GM21737 (cell line): ENCODE results near the gene SLC24A1.

Experiments
- ATAC-seq: cut with Tn5 transposase; IDR thresholded peaks from one replicate; pipeline ENCODE4 v1.9.1; 2021; ENCODE audit warnings: mild to moderate bottlenecking, moderate library complexity; ENCODE audit not compliant: unreplicated experiment

The SLC24A1 gene

DNA sequence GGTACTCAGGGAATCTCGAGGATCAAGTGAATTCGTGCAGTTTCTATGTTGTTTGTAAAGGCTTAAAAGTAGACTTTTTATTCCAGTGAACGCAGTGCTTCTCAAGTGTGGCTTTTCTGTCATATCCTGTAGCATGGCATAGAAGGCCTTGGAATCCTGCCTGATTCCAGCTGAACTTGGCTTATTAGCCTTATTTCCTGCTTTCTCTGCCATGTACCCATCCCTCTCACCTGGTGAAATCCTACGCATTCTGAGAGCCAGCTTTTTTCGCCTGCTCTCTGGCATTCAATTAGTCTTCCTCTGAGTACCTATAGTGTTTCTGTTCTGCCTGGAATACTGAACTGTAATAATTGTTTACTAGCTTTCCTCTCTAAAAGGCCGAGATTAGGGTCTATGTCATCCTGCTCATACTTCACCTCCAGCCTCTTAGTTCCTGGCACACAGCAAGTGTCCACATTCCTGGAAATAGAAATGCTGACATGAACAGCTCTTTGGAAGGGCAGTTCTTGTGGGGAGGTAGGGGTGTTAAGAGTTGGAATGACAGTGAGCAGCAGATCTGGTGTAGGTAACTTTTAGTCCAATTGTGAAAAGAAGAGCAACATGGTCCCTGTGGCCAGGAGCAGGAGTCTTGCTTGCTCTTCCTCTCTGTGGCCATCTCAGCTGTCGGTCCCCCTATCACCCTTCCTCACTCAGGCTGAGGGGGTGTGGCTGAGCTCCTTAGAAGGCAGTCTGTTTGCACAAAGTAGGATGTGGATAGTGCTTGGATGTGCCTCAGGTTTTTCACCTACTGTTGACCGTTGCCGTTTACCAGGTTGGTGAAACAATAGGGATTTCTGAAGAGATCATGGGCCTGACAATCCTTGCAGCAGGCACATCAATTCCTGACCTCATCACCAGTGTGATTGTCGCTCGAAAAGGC is 30.4 kb downstream of the SLC24A1 start:
- no peak for ATAC-seq

DNA sequence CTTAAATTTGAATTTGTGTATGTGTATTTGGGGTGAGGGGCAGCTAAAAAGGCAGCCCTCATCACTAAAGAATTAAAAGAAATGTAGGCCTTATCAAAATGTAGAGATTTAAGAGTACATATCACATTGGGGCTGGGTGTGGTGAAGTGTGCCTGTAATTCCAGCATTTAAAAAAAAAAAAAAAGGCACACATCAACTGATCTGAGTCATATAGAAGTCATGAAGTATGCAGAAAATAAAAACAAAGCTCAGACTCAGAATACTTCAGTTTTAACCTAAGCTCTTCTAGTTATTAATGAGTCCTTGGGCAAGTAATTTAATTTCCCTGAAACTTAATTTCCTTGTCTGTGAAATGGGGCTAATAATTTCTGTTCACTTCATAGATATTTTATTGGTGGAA is 31.6 kb downstream of the SLC24A1 start:
- ATAC-seq, result no peak

DNA sequence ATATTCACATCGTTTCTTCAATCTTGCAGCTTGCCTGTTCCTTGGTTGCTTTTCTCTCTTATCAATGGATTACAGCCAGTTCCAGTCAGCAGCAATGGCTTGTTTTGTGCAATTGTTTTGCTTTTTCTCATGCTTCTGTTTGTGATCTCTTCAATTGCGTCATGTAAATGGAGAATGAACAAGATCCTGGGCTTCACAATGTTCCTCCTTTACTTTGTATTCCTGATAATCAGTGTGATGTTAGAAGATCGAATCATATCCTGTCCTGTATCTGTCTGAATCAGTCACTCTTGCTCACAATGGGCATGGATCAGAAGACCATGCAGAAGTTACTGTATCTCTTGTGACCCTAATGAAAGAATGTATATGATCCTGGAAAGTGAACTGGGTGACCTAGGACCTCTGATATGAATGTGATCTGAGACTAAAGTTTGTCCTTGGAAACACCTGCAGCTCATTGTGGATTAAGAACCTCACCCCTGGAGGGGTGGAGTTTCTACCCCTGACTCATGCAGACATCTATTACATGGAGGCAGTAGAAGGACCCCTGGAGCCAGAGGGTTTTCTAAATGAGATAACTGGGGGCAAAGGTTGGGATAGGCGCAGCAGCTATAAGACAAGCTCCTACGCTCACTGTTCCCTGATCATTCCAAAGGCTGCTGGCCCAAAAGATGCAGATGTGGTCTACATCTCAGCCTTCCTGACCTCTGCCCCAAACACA is 32.2 kb downstream of the SLC24A1 start:
- ATAC-seq, result no peak

DNA sequence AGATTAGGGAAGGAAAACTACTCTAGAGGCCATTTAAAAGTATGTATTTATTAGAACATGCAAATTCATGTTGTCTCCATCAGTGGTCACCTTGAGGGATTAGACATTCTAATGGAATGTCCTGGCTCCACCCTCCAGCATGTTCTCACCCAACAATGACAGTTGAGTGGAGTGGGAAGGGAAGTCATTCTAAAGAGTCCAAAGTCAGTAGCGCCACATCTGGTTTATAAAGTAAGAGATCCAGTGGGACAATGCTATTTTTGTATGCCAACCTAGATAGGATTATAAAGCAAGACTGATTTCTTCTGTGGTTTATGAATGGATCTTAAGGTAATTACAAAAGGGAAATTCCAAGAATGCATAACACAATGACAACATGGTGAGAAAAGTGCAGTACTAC is 33.3 kb downstream of the SLC24A1 start:
- no peak for ATAC-seq

GRCh38 chr15:65655457-65655856 is 33.7 kb downstream of the SLC24A1 start:
- no peak for ATAC-seq

GRCh38 chr15:65659502-65660052 is 37.8 kb downstream of the SLC24A1 start:
- no peak for ATAC-seq

- no peak for ATAC-seq
Measured at GRCh38 chr15:65660927-65661326, 39.2 kb downstream of the SLC24A1 start.

GRCh38 chr15:65663521-65663920 is 41.8 kb downstream of the SLC24A1 start:
- ATAC-seq, result no peak

GRCh38 chr15:65666257-65666656 is 44.5 kb downstream of the SLC24A1 start:
- no peak for ATAC-seq

DNA sequence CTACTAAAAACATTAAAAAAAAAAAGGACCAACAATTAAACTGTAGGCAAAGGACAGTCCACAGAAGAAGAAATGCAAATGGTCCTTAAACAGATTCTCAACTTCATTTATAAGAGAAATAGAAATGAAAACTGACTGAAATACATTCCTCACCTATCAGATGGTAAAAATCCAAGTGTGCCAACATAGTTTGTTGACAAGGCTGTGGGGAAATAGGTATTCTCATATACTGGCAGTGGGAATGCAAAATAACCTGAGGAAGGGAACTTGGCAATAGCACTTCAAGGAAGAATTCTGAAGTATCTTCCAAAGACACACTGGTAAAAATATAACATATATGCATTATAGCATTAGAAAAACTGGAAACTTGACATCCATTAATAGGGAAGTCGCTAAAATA is 53.8 kb downstream of the SLC24A1 start:
- ATAC-seq, result no peak

GRCh38 chr15:65676123-65676522 is 54.4 kb downstream of the SLC24A1 start:
- no peak for ATAC-seq

DNA sequence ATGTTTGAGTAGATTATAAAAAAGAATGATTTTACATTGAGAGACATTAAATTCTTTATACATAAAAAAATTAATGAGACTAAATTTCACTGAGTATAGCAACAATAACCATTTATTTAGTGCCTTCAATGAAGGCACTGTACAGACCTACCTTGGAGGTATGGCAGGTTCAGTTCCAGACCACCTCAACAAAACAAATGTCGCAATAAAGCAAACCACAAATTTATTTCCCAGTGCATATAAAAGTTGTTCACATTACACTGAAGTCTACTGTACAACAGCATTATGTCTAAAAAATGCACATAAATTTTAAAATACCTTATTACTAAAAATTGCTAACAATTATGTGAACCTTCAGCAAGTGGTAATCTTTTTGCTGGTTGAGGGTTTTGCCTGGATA is 58.8 kb downstream of the SLC24A1 start:
- ATAC-seq, result no peak

GRCh38 chr15:65682404-65682911 is 60.7 kb downstream of the SLC24A1 start:
- no peak for ATAC-seq

DNA sequence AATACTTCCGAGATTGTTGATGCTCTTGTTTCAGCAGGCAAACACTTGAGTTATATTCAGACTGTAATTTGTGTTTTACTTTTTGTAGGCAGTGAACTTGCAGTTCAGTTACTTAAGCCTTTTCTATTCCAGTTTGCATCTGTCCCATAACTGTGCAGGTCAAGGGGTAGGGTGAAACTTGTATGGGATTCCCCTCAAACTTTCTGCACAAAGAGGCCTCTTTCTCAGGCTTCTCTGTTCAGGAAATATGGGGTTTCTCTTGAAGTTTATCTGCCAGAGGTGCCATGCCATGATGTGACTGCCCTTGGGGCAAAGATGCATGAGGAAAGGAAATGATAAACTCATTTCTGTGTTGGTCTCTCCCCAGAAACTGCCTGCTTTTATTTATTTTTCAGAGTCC is 66.7 kb downstream of the SLC24A1 start:
- no peak for ATAC-seq

DNA sequence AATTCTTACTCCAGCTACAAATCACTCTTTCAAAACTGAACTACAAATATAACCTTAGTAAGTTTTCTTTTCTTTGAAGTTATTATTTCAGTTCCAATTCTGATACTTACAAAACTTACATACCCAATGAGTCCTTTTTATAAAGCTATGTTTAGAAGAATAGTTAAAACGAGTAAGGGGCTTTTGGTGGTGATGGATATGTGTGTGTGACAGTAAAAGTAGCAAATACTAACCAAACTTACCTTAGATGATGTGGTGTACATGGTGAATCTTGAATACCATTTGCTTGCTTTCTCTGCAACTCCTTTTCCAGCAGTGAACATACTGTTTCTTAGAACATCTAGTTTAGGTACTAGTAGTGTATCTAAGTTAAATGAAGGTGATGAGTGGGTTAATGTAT is 68.4 kb downstream of the SLC24A1 start:
- ATAC-seq, result no peak

DNA sequence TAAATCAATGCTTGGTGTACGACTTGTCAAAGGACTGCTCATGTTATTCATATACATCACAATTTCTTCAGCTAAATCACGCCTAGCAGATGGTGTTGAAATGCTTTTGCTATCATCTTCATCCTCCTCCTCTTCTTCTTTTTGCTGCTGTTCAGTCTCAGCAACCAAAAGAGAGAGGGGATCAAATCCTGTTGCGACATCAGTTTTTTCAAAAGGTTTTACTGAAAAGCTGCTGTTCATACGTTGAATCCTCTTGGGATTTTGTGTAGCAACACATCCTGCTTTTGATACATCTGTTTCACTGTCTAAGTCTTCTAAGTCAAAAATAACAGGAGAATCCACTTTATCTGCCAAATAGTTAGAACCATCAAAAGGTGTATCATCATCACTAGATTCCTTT is 69.0 kb downstream of the SLC24A1 start:
- no peak for ATAC-seq

- no peak for ATAC-seq
Measured at GRCh38 chr15:65695081-65695480, 73.3 kb downstream of the SLC24A1 start.
